Measurements from ENCODE around the gene GSDME. TPM values are rescaled to one million over a fixed set of nuclear protein-coding genes. Genes with fewer than 3 reads are reported as not detected.

Gene GSDME
- total and polyA plus RNA-seq, 7 donors, result 1.6 to 11.9 (median 7.1) TPM

- no peak overlapping the region for H3K27ac ChIP-seq
- H3K36me3 ChIP-seq, result peaks cover 0 to 5% (median 2%) of the 10 kb centered on the region in 4 donors
- DNase-seq, result no peak
- WGBS, 2 donors, result 94 to 95% methylated on average over 30 of the region's 30 CpGs
- intact Hi-C loops (cut with DNase I), result no loop called here
- H3K27me3 ChIP-seq, result no peaks in the 10 kb centered on the region
- TF ChIP-seq CTCF (IDR thresholded peaks at IDR 0.05) (no peak), POLR2A (IDR thresholded peaks at IDR 0.05) (no peak), POLR2AphosphoS5 (IDR thresholded peaks at IDR 0.05) (no peak), EP300 (IDR thresholded peaks at IDR 0.05) (no peak)
- no peak overlapping the region for H3K4me3 ChIP-seq
- no peaks in the 10 kb centered on the region for H3K9me3 ChIP-seq
- peaks cover 0 to 18% (median 15%) of the 10 kb centered on the region in 4 donors for H3K4me1 ChIP-seq
These were observed 50.8 kb downstream of the GSDME start for GRCh38 chr7:24706211-24707170.

GRCh38 chr7:24705461-24705954 is 51.8 kb downstream of the GSDME start:
- no peaks in the 10 kb centered on the region for H3K9me3 ChIP-seq
- no peak overlapping the region for H3K4me3 ChIP-seq
- intact Hi-C loops (cut with DNase I), result no loop called here
- H3K4me1 ChIP-seq, result peaks cover 0 to 28% (median 23%) of the 10 kb centered on the region in 4 donors
- WGBS, 2 donors, result 61 to 92% methylated on average over 5 of the region's 5 CpGs
- no peak for DNase-seq
- no peak overlapping the region for H3K27ac ChIP-seq
- TF ChIP-seq EP300 (IDR thresholded peaks at IDR 0.05) (no peak), POLR2AphosphoS5 (IDR thresholded peaks at IDR 0.05) (no peak), POLR2A (IDR thresholded peaks at IDR 0.05) (no peak), CTCF (IDR thresholded peaks at IDR 0.05) (no peak)
- H3K36me3 ChIP-seq, result peaks cover 0 to 5% (median 2%) of the 10 kb centered on the region in 4 donors
- no peaks in the 10 kb centered on the region for H3K27me3 ChIP-seq

GRCh38 chr7:24704311-24704710 is 53.0 kb downstream of the GSDME start:
- WGBS, 2 donors, result 65 to 87% methylated on average over 4 of the region's 4 CpGs
- Histone ChIP-seq H3K27me3 (no peaks in the 10 kb centered on the region), H3K36me3 (peaks cover 0 to 4% (median 0%) of the 10 kb centered on the region in 4 donors), H3K27ac (no peak overlapping the region), H3K9me3 (no peaks in the 10 kb centered on the region), H3K4me1 (peaks cover 0 to 28% (median 23%) of the 10 kb centered on the region in 4 donors), H3K4me3 (no peak overlapping the region)
- TF ChIP-seq CTCF (IDR thresholded peaks at IDR 0.05) (no peak), EP300 (IDR thresholded peaks at IDR 0.05) (no peak), POLR2AphosphoS5 (IDR thresholded peaks at IDR 0.05) (no peak), POLR2A (IDR thresholded peaks at IDR 0.05) (no peak)
- no peak for DNase-seq
- intact Hi-C loops (cut with DNase I), result no loop called here

- no peak overlapping the region for H3K27ac ChIP-seq
- H3K4me1 ChIP-seq, result peaks cover 0 to 28% (median 23%) of the 10 kb centered on the region in 4 donors
- DNase-seq, result no peak
- no peaks in the 10 kb centered on the region for H3K27me3 ChIP-seq
- 61 to 85% methylated on average over 3 of the region's 3 CpGs for WGBS, 2 donors
- H3K4me3 ChIP-seq, result no peak overlapping the region
- intact Hi-C loops (cut with DNase I), result no loop called here
- H3K9me3 ChIP-seq, result no peaks in the 10 kb centered on the region
- TF ChIP-seq CTCF (IDR thresholded peaks at IDR 0.05), result no peak
- TF ChIP-seq EP300 (IDR thresholded peaks at IDR 0.05), result no peak
- no peak for TF ChIP-seq POLR2A (IDR thresholded peaks at IDR 0.05)
- no peak for TF ChIP-seq POLR2AphosphoS5 (IDR thresholded peaks at IDR 0.05)
- peaks cover 0 to 4% (median 0%) of the 10 kb centered on the region in 4 donors for H3K36me3 ChIP-seq
These were observed 54.0 kb downstream of the GSDME start for GRCh38 chr7:24703296-24703695.
